Psoas muscle (tissue), 8 donors: ENCODE results near the gene RIN1. TPM values are rescaled to one million over a fixed set of nuclear protein-coding genes. Genes with fewer than 3 reads are reported as not detected.
A peak's percentile ranks its signal among the peaks of the same experiment; 100 is the strongest.
"Not testable (repeated sequence)": the region's sequence is repeated elsewhere in the genome, so short reads cannot be mapped to it uniquely, and the experiment has no call there.

ENCODE experiments used
- ATAC-seq, 4 donors: fragments of 200-7000 bp; cut with Tn5 transposase; one replicate each; pipeline ENCODE4 v1.9.1; 2020; ENCODE audit warnings: moderate library complexity in 3 of 4, mild to moderate bottlenecking in 2 of 4
- DNase-seq, 2 donors: peaks; one replicate each; pipeline ENCODE4 v3.0.0-alpha.2; 2020
- H3K27ac ChIP-seq: fragments of 200-600 bp; one replicate; pipeline ENCODE4 v1.8.0; 2022
- H3K27me3 ChIP-seq, 3 donors: fragments of 200-600 bp in 1 of 3; one replicate each; pipeline versions ENCODE4 v1.6.1 to v1.8.0; 2013 to 2022; ENCODE audit warnings: low read length in 2 of 3, mild to moderate bottlenecking in 2 of 3, moderate library complexity in 1 of 3; ENCODE audit not compliant: insufficient read depth in 3 of 3
- H3K36me3 ChIP-seq, 2 donors: fragments of 200-600 bp in 1 of 2; one replicate each; pipeline versions ENCODE4 v1.6.1 to v1.8.0; 2013 to 2022; ENCODE audit warnings: low read depth in 1 of 2, mild to moderate bottlenecking in 1 of 2, moderate library complexity in 1 of 2; ENCODE audit not compliant: insufficient read depth in 1 of 2
- H3K4me1 ChIP-seq: fragments of 200-600 bp; one replicate; pipeline ENCODE4 v1.8.0; 2022
- H3K4me3 ChIP-seq: fragments of 200-600 bp; one replicate; pipeline ENCODE4 v1.8.0; 2022; ENCODE audit warnings: mild to moderate bottlenecking
- H3K9me3 ChIP-seq: fragments of 200-600 bp; one replicate; pipeline ENCODE4 v1.8.0; 2022
- WGBS, 3 donors: extraction: QIAGEN DNeasy Blood & Tissue Kit; methylation state at CpG; one replicate each; pipeline versions ENCODE4 v1.1.6 to v1.1.7; 2013; 5-methylcytosine and 5-hydroxymethylcytosine counted together
- intact Hi-C, 2 donors: fragments of 100-400 bp; cut with DNase I; formaldehyde crosslinking; loops; one replicate each; pipeline versions ENCODE4 v1.11.0 to v1.14.2; 2022
- polyA plus RNA-seq, 3 donors: library from polyadenylated mRNA; stranded (reverse); fragments of 200-250 nt; gene quantifications; one replicate each; pipeline ENCODE4 v1.2.3, GENCODE V29; 2013
- total RNA-seq, 4 donors: library from RNA; stranded (reverse); fragmentation: NEBNext Ultra II Directional in 2 of 4; extraction: Animal tissue kit (Norgen Biotek cat#: 25700) in 2 of 4; gene quantifications; one replicate each; pipeline versions ENCODE4 v1.2.1 to v1.2.4, GENCODE V29; 2021 to 2023
- TF ChIP-seq, protein P1 (sequence below): fragments of 200-600 bp; IDR thresholded peaks from one replicate; pipeline ENCODE4 v1.8.0; 2022; ENCODE audit warnings: antibody characterized with exemption
- donor health status: healthy with polysubstance abuse.
- donor health status: DM: no; HTN: no; CAD: no; lungs with moderate emphysema.
- donor health status: Bipolar disorder and iron deficiency.
- donor health status: healthy.
- donor health status: DM: yes; HTN: yes; CAD: no.
- donor health status: DM: no; HTN: no; CAD: no.
- donor health status: DM: no; HTN: no; CAD: no.
- donor health status: DM: yes; HTN: yes; CAD: no.

Gene RIN1
- total and polyA plus RNA-seq, 7 donors: 1.2 to 38.0 (median 5.7) TPM

- H3K27ac ChIP-seq: no peak overlapping the region
- H3K4me3 ChIP-seq: no peak overlapping the region
- H3K36me3 ChIP-seq: no peaks in the 10 kb centered on the region
- H3K4me1 ChIP-seq: peaks cover 5% of the 10 kb centered on the region
- no peaks in the 10 kb centered on the region for H3K27me3 ChIP-seq
- ATAC-seq (no peak), DNase-seq (no peak)
- intact Hi-C loops: no loop called here
- H3K9me3 ChIP-seq: no peaks in the 10 kb centered on the region
- WGBS, 3 donors: 95 to 100% (median 97%) methylated on average over 1 of the region's 1 CpG
- TF ChIP-seq, protein P1, sequence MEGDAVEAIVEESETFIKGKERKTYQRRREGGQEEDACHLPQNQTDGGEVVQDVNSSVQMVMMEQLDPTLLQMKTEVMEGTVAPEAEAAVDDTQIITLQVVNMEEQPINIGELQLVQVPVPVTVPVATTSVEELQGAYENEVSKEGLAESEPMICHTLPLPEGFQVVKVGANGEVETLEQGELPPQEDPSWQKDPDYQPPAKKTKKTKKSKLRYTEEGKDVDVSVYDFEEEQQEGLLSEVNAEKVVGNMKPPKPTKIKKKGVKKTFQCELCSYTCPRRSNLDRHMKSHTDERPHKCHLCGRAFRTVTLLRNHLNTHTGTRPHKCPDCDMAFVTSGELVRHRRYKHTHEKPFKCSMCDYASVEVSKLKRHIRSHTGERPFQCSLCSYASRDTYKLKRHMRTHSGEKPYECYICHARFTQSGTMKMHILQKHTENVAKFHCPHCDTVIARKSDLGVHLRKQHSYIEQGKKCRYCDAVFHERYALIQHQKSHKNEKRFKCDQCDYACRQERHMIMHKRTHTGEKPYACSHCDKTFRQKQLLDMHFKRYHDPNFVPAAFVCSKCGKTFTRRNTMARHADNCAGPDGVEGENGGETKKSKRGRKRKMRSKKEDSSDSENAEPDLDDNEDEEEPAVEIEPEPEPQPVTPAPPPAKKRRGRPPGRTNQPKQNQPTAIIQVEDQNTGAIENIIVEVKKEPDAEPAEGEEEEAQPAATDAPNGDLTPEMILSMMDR: no peak
Measured at GRCh38 chr11:66323684-66324083, 12.6 kb downstream of the RIN1 start.

DNA sequence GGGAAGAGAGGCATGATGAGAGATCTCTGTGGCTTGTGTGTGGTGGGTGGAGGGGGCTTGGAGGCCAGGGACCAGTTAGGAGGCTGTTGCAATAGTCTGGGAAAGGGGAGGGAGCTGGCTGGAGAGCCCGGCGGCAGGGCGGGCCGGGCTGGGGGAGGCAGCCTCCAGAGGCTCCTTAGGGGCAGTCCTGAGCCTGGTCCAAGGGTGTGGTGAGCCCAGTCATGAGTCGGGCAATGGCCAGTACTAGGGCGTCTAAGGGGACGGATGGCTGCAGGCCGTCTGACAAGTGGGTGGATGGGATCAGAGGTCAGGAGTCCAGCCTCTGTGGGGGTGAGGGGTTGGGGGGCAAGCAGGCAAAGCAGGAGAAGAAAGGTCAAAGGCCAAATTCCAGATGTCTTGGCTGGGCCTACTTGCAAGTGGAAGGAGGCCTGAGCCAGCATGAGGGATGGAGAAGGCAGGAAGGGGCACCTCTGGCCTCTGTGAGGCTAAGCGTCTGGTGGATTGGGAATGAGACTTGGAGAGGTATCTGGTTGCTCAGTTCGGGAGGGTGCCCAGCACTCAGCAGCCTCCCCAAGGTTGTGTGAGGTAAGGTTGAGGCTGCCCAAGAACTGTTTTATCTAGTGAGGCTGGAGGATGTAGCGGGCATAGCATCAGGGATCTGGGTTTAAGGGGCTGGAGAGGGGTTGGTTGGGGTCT, 13.4 kb downstream of the RIN1 start:
- ATAC-seq (peak; percentile 29 to 54 (median 44)), DNase-seq (peak; percentile 81 to 91)
- no peaks in the 10 kb centered on the region for H3K9me3 ChIP-seq
- peaks cover 0 to 4% (median 0%) of the 10 kb centered on the region in 3 donors for H3K27me3 ChIP-seq
- no peak overlapping the region for H3K4me3 ChIP-seq
- 69 to 71% (median 70%) methylated on average over 11 of the region's 11 CpGs for WGBS, 3 donors
- TF ChIP-seq, protein P1: no peak
- intact Hi-C loops: no loop called here
- no peaks in the 10 kb centered on the region for H3K4me1 ChIP-seq
- no peak overlapping the region for H3K27ac ChIP-seq
- no peaks in the 10 kb centered on the region for H3K36me3 ChIP-seq

- Histone ChIP-seq H3K4me1 (no peaks in the 10 kb centered on the region), H3K27me3 (peaks cover 0 to 13% (median 0%) of the 10 kb centered on the region in 3 donors), H3K9me3 (no peaks in the 10 kb centered on the region), H3K27ac (no peak overlapping the region), H3K36me3 (no peaks in the 10 kb centered on the region), H3K4me3 (no peak overlapping the region)
- DNase-seq: peak; percentile 51 to 61
- TF ChIP-seq, protein P1: no peak
- ATAC-seq: no peak
- WGBS, 3 donors: 62 to 80% (median 69%) methylated on average over 4 of the region's 4 CpGs
- intact Hi-C loops: no loop called here
Measured at GRCh38 chr11:66321606-66322005, 14.6 kb downstream of the RIN1 start.

GRCh38 chr11:66320748-66321147, 15.5 kb downstream of the RIN1 start:
- DNase-seq, H3K36me3 ChIP-seq, H3K4me3 ChIP-seq, ATAC-seq, H3K9me3 ChIP-seq, H3K4me1 ChIP-seq, H3K27ac ChIP-seq, intact Hi-C loops: not testable (repeated sequence)
- 86 to 91% (median 88%) methylated on average over 6 of the region's 6 CpGs for WGBS, 3 donors
- peaks cover 0 to 21% (median 6%) of the 10 kb centered on the region in 3 donors for H3K27me3 ChIP-seq

DNA sequence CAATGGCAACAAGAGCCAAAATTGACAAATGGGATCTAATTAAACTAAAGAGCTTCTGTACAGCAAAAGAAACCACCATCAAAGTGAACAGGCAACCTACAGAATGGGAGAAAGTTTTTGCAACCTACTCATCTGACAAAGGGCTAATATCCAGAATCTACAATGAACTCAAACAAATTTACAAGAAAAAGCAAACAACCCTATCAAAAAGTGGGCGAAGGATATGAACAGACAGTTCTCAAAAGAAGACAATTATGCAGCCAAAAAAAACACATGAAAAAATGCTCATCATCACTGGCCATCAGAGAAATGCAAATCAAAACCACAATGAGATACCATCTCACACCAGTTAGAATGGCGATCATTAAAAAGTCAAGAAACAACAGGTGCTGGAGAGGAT, 15.9 kb downstream of the RIN1 start:
- H3K27me3 ChIP-seq: peaks cover 0 to 26% (median 6%) of the 10 kb centered on the region in 3 donors
- H3K36me3 ChIP-seq, DNase-seq, H3K27ac ChIP-seq, intact Hi-C loops, ATAC-seq, H3K4me1 ChIP-seq, H3K9me3 ChIP-seq, H3K4me3 ChIP-seq: not testable (repeated sequence)
- 94 to 100% (median 98%) methylated on average over 1 of the region's 2 CpGs for WGBS, 3 donors

GRCh38 chr11:66318600-66318970, 17.6 kb downstream of the RIN1 start:
- peaks cover 0 to 26% (median 6%) of the 10 kb centered on the region in 3 donors for H3K27me3 ChIP-seq
- H3K27ac ChIP-seq: peak overlapping the region; percentile 60
- TF ChIP-seq, protein P1: no peak
- WGBS, 3 donors: 80 to 85% (median 81%) methylated on average over 3 of the region's 3 CpGs
- H3K36me3 ChIP-seq: no peaks in the 10 kb centered on the region
- H3K9me3 ChIP-seq: no peaks in the 10 kb centered on the region
- intact Hi-C loops: no loop called here
- H3K4me3 ChIP-seq: no peak overlapping the region
- no peaks in the 10 kb centered on the region for H3K4me1 ChIP-seq
- ATAC-seq (no peak), DNase-seq (no peak)
